BLaER1 (cell line): ENCODE results near the gene ROR1.

Experiments used
- H3K27ac ChIP-seq: shearing (Covaris generic); formaldehyde crosslinking; 2 replicates; pipeline ENCODE4 v1.8.1; 2022
- H3K27me3 ChIP-seq: shearing (Covaris generic); formaldehyde crosslinking; 2 replicates; pipeline ENCODE4 v1.8.1; 2022
- H3K36me3 ChIP-seq: shearing (Covaris generic); formaldehyde crosslinking; 2 replicates; pipeline ENCODE4 v1.8.1; 2022
- H3K4me1 ChIP-seq: shearing (Covaris generic); formaldehyde crosslinking; 2 replicates; pipeline ENCODE4 v1.8.1; 2022
- H3K4me2 ChIP-seq: shearing (Covaris generic); formaldehyde crosslinking; 2 replicates; pipeline ENCODE4 v1.8.1; 2022
- H3K4me3 ChIP-seq: shearing (Covaris generic); formaldehyde crosslinking; 2 replicates; pipeline ENCODE4 v1.8.1; 2022
- H3K9ac ChIP-seq: shearing (Covaris generic); formaldehyde crosslinking; 2 replicates; pipeline ENCODE4 v1.8.1; 2022
- H3K9me3 ChIP-seq: shearing (Covaris generic); formaldehyde crosslinking; 2 replicates; pipeline ENCODE4 v1.8.1; 2022
- H4K20me1 ChIP-seq: shearing (Covaris generic); formaldehyde crosslinking; 2 replicates; pipeline ENCODE4 v1.8.1; 2022
- Cebpa-rat ChIP-seq: shearing (Covaris generic); IDR thresholded peaks from 2 replicates; pipeline ENCODE4 v1.8.1; 2022

ROR1 gene

GRCh38 chr1:63828322-63829044 is 54.7 kb downstream of the ROR1 start:
- no peaks in the 10 kb centered on the region for H3K36me3 ChIP-seq
- peak overlapping the region; percentile 73 for H3K4me2 ChIP-seq

GRCh38 chr1:63829349-63830327 is 55.8 kb downstream of the ROR1 start:
- Histone ChIP-seq H3K4me3 (no peak overlapping the region), H3K27me3 (no peaks in the 10 kb centered on the region), H3K4me2 (peak overlapping the region; percentile 73), H3K27ac (peak overlapping the region; percentile 68), H4K20me1 (no peaks in the 10 kb centered on the region), H3K36me3 (no peaks in the 10 kb centered on the region), H3K9me3 (peaks cover 17% of the 10 kb centered on the region), H3K4me1 (peaks cover 65% of the 10 kb centered on the region), H3K9ac (no peak overlapping the region)
- no peak for TF ChIP-seq Cebpa-rat

More at GRCh38 chr1:63828322-63829044, 54.7 kb downstream of the ROR1 start:
- Histone ChIP-seq H3K9me3 (peaks cover 17% of the 10 kb centered on the region), H4K20me1 (no peaks in the 10 kb centered on the region), H3K9ac (peak overlapping the region; percentile 17; the same call in 1 of the 2 replicates), H3K27ac (peak overlapping the region; percentile 68), H3K27me3 (no peaks in the 10 kb centered on the region), H3K4me3 (no peak overlapping the region; the same call in 1 of the 2 replicates), H3K4me1 (peaks cover 74% of the 10 kb centered on the region)
- TF ChIP-seq Cebpa-rat: no peak

- Histone ChIP-seq H3K27ac (peak overlapping the region; percentile 2; the same call in 1 of the 2 replicates), H4K20me1 (no peaks in the 10 kb centered on the region), H3K36me3 (no peaks in the 10 kb centered on the region), H3K9ac (no peak overlapping the region), H3K4me3 (no peak overlapping the region), H3K9me3 (peaks cover 9% of the 10 kb centered on the region), H3K4me2 (peak overlapping the region; percentile 33; the same call in 1 of the 2 replicates), H3K27me3 (no peaks in the 10 kb centered on the region), H3K4me1 (peaks cover 65% of the 10 kb centered on the region)
- no peak for TF ChIP-seq Cebpa-rat
Observed at GRCh38 chr1:63831409-63831808, 57.6 kb downstream of the ROR1 start.

GRCh38 chr1:63833363-63834119 is 59.7 kb downstream of the ROR1 start:
- no peak overlapping the region for H3K27ac ChIP-seq
- H3K4me1 ChIP-seq: peaks cover 45% of the 10 kb centered on the region
- no peaks in the 10 kb centered on the region for H4K20me1 ChIP-seq
- H3K4me3 ChIP-seq: no peak overlapping the region
- H3K27me3 ChIP-seq: no peaks in the 10 kb centered on the region
- H3K36me3 ChIP-seq: no peaks in the 10 kb centered on the region
- no peak overlapping the region for H3K9ac ChIP-seq
- no peak for TF ChIP-seq Cebpa-rat
- peaks cover 7% of the 10 kb centered on the region; the same call in 1 of the 2 replicates for H3K9me3 ChIP-seq
- peak overlapping the region; percentile 30 for H3K4me2 ChIP-seq

GRCh38 chr1:63835128-63835527 is 61.3 kb downstream of the ROR1 start:
- Histone ChIP-seq H3K27me3 (no peaks in the 10 kb centered on the region), H3K9me3 (peaks cover 4% of the 10 kb centered on the region; the same call in 1 of the 2 replicates), H3K4me2 (no peak overlapping the region), H3K36me3 (no peaks in the 10 kb centered on the region), H4K20me1 (no peaks in the 10 kb centered on the region), H3K9ac (no peak overlapping the region), H3K4me3 (no peak overlapping the region), H3K4me1 (peaks cover 29% of the 10 kb centered on the region; the same call in 1 of the 2 replicates), H3K27ac (no peak overlapping the region)
- TF ChIP-seq Cebpa-rat: no peak

GRCh38 chr1:63836374-63836773 is 62.6 kb downstream of the ROR1 start:
- Histone ChIP-seq H3K27ac (no peak overlapping the region), H3K36me3 (no peaks in the 10 kb centered on the region), H3K4me2 (no peak overlapping the region; the same call in 1 of the 2 replicates), H3K4me1 (peaks cover 20% of the 10 kb centered on the region; the same call in 1 of the 2 replicates), H3K9ac (no peak overlapping the region), H3K27me3 (no peaks in the 10 kb centered on the region), H4K20me1 (no peaks in the 10 kb centered on the region), H3K4me3 (no peak overlapping the region), H3K9me3 (no peaks in the 10 kb centered on the region)
- no peak for TF ChIP-seq Cebpa-rat

GRCh38 chr1:63836830-63837229 is 63.0 kb downstream of the ROR1 start:
- Histone ChIP-seq H3K36me3 (no peaks in the 10 kb centered on the region), H3K4me3 (no peak overlapping the region), H4K20me1 (no peaks in the 10 kb centered on the region), H3K4me2 (no peak overlapping the region; the same call in 1 of the 2 replicates), H3K27ac (no peak overlapping the region), H3K9ac (no peak overlapping the region), H3K4me1 (peaks cover 15% of the 10 kb centered on the region; the same call in 1 of the 2 replicates), H3K9me3 (no peaks in the 10 kb centered on the region), H3K27me3 (no peaks in the 10 kb centered on the region)
- no peak for TF ChIP-seq Cebpa-rat

- Histone ChIP-seq H3K27ac (peak overlapping the region; percentile 62), H3K4me1 (peaks cover 44% of the 10 kb centered on the region), H3K36me3 (no peaks in the 10 kb centered on the region), H3K9ac (no peak overlapping the region), H3K27me3 (no peaks in the 10 kb centered on the region), H3K4me3 (no peak overlapping the region), H3K4me2 (peak overlapping the region; percentile 68), H3K9me3 (no peaks in the 10 kb centered on the region), H4K20me1 (no peaks in the 10 kb centered on the region)
- no peak for TF ChIP-seq Cebpa-rat
Observed at GRCh38 chr1:63843010-63843409, 69.2 kb downstream of the ROR1 start.

- Histone ChIP-seq H3K4me2 (peak overlapping the region; percentile 68), H3K4me1 (peaks cover 44% of the 10 kb centered on the region)
- no peak for TF ChIP-seq Cebpa-rat
Observed at GRCh38 chr1:63843884-63844283, 70.1 kb downstream of the ROR1 start.

More at GRCh38 chr1:63843884-63844283, 70.1 kb downstream of the ROR1 start:
- H3K27ac ChIP-seq: no peak overlapping the region
- no peaks in the 10 kb centered on the region for H3K9me3 ChIP-seq
- no peaks in the 10 kb centered on the region for H4K20me1 ChIP-seq
- no peaks in the 10 kb centered on the region for H3K27me3 ChIP-seq
- no peak overlapping the region for H3K9ac ChIP-seq
- no peaks in the 10 kb centered on the region for H3K36me3 ChIP-seq
- no peak overlapping the region for H3K4me3 ChIP-seq
